HG03378 (cell line): ENCODE measurements around the gene TBC1D24.

Experiments used
- ATAC-seq: cut with Tn5 transposase; IDR thresholded peaks from one replicate; pipeline ENCODE4 v1.9.1; 2021; ENCODE audit warnings: mild to moderate bottlenecking, moderate library complexity; ENCODE audit not compliant: unreplicated experiment

The TBC1D24 gene

GRCh38 chr16:2497695-2498484 is 23.0 kb downstream of the TBC1D24 start:
- ATAC-seq, result no peak

- no peak for ATAC-seq
Measured at GRCh38 chr16:2498531-2499253, 23.8 kb downstream of the TBC1D24 start.

- ATAC-seq, result no peak
Measured at GRCh38 chr16:2499454-2499853, 24.5 kb downstream of the TBC1D24 start.

- no peak for ATAC-seq
Measured at GRCh38 chr16:2499890-2500429, 25.0 kb downstream of the TBC1D24 start.

GRCh38 chr16:2500430-2500917 is 25.5 kb downstream of the TBC1D24 start:
- ATAC-seq, result no peak

GRCh38 chr16:2500918-2501750 is 26.2 kb downstream of the TBC1D24 start:
- ATAC-seq, result no peak

- ATAC-seq, result no peak
Measured at GRCh38 chr16:2501946-2502895, 27.3 kb downstream of the TBC1D24 start.

- ATAC-seq, result no peak
Measured at GRCh38 chr16:2505695-2506094, 30.8 kb downstream of the TBC1D24 start.

GRCh38 chr16:2507052-2507659 is 32.2 kb downstream of the TBC1D24 start:
- peak; percentile 44 for ATAC-seq

GRCh38 chr16:2507665-2508064 is 32.7 kb downstream of the TBC1D24 start:
- ATAC-seq, result no peak

- no peak for ATAC-seq
Measured at GRCh38 chr16:2508722-2509400, 33.9 kb downstream of the TBC1D24 start.

GRCh38 chr16:2511128-2511800 is 36.3 kb downstream of the TBC1D24 start:
- no peak for ATAC-seq

GRCh38 chr16:2511996-2512734 is 37.2 kb downstream of the TBC1D24 start:
- no peak for ATAC-seq

GRCh38 chr16:2512735-2513404 is 37.9 kb downstream of the TBC1D24 start:
- ATAC-seq, result no peak

GRCh38 chr16:2513405-2514332 is 38.7 kb downstream of the TBC1D24 start, which contains the start of gene ATP6V0C:
TSS of gene ATP6V0C (plus strand) at chr16:2513952. CDS start at chr16:2514104, 152 bp downstream.
- ATAC-seq, result peak; percentile 47
